OCI-LY1 (cell line): ENCODE measurements around the gene BRIP1.

Experiments
- CTCF ChIP-seq: fragments of 200-600 bp; sonication (generic), shearing (Covaris generic); IDR thresholded peaks from 2 replicates; pipeline ENCODE4 v1.5.1; 2017; ENCODE audit warnings: mild to moderate bottlenecking, antibody characterized with exemption, low read length, moderate library complexity, mixed read lengths
- EZH2 ChIP-seq: fragments of 200-600 bp; sonication (generic), shearing (Covaris generic); IDR thresholded peaks from 2 replicates; pipeline ENCODE4 v1.8.0; 2017; ENCODE audit warnings: borderline replicate concordance, mixed run types, mild to moderate bottlenecking, antibody characterized with exemption, low read length, moderate library complexity, mixed read lengths

GRCh38 chr17:61744252-61744651, 119.1 kb downstream of the BRIP1 start:
- TF ChIP-seq EZH2 = no peak
- no peak for TF ChIP-seq CTCF
